ENCODE data around the gene ZNF669.

The ZNF669 gene

GRCh38 chr1:247111700-247112478 is 7.7 kb upstream of the ZNF669 start:
- Histone ChIP-seq H3K27ac (peak overlapping the region in 18 of 21 experiments; percentile 4 to 84 (median 56)), H3K4me3 (peak overlapping the region; percentile 46 to 70 (median 52))

DNA sequence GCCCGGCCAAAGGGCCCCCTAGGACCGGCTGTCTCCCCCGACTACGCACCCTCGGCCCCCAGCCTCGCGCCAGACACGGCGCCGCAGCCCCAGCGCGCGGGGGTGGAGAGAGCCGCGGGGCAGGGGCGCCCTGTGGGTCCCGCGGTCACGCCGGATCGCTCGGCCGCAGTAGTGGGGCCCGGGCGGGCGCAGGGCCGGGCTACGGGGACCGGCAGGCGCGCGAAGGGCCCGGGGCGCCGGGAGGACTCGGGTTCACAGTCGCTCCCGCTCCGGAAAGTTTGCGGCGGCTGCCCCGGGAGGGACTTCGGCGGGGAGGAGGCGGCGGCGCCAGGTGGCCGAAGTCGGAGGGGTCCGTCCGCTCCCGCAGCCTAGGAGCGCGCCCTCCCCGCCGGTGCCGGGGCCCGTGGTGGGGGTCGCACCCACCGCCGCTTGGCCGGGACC is 7.1 kb upstream of the ZNF669 start:
- H3K27ac ChIP-seq = peak overlapping the region in 18 of 21 experiments; percentile 4 to 84 (median 56)
- H3K4me3 ChIP-seq = peak overlapping the region; percentile 46 to 70 (median 52)

GRCh38 chr1:247110627-247111258 is 6.6 kb upstream of the ZNF669 start:
- H3K27ac ChIP-seq = peak overlapping the region in 14 of 21 experiments; percentile 4 to 84 (median 60)
- peak overlapping the region; percentile 46 to 70 (median 52) for H3K4me3 ChIP-seq

DNA sequence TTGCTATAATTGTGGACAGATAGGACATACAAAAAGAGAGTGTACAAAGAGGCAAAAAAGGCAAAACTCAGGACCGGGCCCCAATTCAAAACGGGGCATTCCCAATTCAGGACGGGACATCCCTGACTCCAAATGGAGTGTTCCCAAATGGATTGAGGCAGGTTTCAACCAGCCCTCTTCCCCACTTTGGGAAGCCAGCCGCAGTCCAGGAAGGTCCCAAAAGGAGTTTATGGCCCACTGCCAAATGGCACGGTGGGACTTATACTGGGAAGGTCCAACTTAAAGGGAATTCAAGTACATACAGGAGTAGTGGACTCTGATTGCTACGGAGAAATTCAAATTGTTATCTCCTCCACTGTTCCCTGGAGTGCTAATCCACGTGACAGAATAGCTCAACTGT is 3.5 kb upstream of the ZNF669 start:
- H3K4me3 ChIP-seq = no peak overlapping the region
- no peak overlapping the region for H3K27ac ChIP-seq

- no peak overlapping the region for H3K27ac ChIP-seq
- no peak overlapping the region for H3K4me3 ChIP-seq
Observed at GRCh38 chr1:247105966-247106365, 1.8 kb upstream of the ZNF669 start.

DNA sequence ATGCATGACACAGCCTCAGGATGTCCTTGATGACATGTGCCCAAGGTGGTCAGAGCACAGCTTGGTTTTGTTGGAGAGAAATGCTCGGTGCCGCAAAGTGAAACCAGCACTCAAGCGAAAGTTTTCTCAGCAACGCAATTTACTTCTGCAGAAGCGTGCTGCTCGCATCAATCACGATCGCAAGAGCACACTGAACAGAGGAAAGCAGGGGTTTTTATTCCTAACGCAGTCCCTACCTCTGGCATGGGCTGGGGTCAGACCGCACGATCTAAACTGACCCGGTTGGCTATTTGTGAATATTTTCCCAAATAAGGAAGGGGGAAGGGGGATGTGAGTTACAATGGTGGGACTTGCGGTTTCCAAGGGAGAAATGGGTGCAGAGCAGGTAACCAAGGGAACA is 809 bp upstream of the ZNF669 start:
- peak overlapping the region in 2 of 7 experiments; percentile 65 to 99 for H3K4me3 ChIP-seq

DNA sequence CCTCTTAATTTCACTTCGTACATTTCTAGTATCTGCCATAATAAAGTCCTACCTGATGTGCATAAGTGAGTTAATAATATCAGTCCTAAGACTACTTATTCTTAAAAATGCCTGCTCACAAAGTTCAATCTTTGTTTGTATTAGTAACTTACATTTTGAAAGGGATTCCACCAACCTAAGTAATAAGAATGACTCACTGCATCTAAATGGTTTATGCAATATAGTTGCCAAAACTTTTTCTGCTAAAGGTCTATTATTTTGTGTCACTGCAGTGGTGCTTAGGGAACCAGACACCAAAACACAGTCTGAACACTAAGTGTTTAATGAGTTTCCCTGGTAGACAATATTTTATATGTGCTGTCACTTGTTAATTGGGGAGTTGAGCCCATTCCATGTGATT is 1.8 kb downstream of the ZNF669 start:
- Histone ChIP-seq H3K27ac (no peak overlapping the region), H3K4me3 (no peak overlapping the region)

More for the DNA sequence above, 809 bp upstream of the ZNF669 start:
- H3K27ac ChIP-seq = peak overlapping the region in 1 of 21 experiments; percentile 48

DNA sequence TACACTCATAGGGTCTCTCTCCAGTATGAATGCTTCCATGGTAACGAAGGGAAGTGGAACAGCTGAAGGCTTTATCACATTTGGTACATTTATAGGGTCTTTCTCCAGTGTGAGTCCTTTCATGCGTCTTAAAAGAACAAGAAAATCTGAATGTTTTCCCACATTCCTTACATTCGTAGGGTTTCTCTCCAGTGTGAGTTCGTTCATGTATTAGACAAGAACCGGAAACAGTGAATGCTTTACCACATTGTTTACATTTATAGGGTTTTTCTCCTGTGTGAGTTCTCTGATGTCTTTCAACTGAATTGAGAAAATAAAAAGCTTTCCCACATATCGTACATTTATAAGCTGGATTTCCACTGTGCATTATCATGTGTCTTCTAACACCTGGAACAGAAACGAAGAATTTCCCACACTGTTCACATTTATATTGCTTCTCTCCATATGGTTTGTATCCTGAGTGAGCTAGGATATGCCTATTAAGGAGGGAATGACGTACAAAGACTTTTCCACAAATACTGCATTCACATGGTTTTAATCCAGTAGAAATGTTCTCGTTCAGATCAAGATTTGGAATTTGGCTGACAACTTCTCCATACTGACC is 3.4 kb downstream of the ZNF669 start:
- Histone ChIP-seq H3K27ac (no peak overlapping the region), H3K4me3 (no peak overlapping the region)

GRCh38 chr1:247096958-247097357 is 7.2 kb downstream of the ZNF669 start:
- no peak overlapping the region for H3K4me3 ChIP-seq

GRCh38 chr1:247096544-247096943 is 7.6 kb downstream of the ZNF669 start:
- Histone ChIP-seq H3K27ac (no peak overlapping the region), H3K4me3 (no peak overlapping the region)

More at GRCh38 chr1:247096958-247097357, 7.2 kb downstream of the ZNF669 start:
- no peak overlapping the region for H3K27ac ChIP-seq

DNA sequence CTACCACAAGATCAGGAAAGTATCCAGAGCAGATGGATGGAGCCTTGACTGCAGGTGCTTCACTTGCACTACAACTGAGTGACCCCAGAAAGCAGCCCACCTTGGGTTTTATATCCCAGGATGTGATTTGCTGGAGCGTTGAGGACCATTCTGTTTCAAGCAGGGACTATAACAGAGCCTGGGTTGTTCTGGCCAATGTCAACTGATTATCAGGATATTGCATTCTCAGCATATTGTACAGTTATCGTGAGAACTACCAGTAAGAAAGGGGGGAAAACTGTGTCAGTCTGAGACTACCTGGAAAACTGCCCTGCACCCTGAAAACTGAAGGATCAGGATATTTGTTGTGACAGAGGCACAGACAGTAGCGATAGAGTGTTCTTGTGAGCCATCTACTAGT is 8.0 kb downstream of the ZNF669 start:
- H3K4me3 ChIP-seq = no peak overlapping the region
- H3K27ac ChIP-seq = no peak overlapping the region

DNA sequence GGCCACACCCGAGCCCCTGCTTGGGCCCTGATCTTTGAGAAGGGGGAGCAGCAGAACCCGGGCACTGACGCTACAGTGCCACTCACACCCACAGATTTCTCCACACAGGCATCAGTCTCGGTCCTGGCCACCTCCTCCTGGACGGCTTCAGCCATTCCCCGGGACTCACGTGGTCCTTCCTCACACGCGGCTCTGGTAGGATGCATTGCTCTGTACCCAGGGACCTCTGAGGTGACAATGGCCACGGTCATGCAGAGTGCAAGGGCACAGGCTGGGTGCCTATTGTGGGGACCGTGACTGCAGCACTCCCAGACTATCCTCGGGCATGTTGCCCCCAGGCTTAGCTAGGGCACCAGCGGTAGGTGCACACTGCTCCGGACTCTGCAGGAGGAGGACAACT is 13.7 kb downstream of the ZNF669 start:
- H3K27ac ChIP-seq = no peak overlapping the region
- no peak overlapping the region for H3K4me3 ChIP-seq

DNA sequence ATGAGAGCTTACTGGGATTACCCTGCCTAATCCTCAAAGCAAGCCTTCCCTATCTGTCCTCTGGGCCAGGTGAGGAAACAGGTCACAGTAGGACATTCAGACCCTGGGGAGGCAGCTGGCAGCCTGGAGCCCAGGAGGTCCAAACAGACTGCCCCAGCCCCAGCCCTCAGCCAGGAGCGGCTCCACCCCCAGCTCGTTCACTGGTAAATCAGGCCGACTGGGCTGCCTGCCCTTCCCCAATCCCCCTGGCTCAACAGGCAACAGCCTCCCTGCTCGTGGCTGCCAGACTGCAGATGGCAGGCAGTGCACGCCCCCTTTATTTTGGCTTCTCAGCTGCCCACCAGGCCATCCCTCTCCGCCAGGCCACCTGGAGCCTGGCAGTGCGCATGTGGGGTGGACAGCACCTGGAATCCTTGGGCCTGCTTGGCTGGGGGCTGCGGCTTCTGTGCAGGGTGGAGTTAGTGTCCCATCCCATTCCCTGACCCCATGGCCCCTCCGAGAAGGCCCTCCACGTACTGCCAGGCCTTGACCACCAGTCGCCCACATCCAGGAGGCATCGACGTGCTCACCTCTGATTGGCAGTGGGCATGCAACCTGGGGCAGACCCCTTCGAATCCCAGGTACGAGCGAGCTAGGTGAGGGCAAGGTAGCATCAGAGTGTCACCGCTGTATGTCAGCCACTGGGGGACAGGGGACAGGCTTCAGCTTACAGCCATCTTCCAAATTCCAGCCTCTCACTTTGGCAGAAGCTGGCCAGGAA is 14.4 kb downstream of the ZNF669 start:
- Histone ChIP-seq H3K4me3 (no peak overlapping the region), H3K27ac (no peak overlapping the region)

DNA sequence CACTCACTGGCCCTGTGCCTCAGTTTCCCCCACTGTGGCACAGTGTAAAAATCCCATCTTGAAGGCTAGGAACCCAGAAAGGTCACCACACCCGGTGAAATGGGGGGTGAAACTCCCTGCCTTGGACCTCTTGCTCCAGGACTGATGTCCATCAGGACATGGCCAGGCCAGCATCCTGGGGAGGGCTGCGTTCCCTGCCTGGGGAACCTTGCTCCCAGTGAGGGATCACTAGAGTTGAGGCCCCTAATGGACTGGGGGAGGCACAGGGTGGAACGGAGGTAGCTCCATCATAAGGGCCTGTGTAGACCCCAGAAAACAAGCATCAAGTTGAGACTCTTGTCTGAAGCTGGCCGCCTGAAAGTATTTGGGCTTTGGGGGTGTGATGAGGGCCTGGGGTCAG is 15.2 kb downstream of the ZNF669 start:
- Histone ChIP-seq H3K27ac (no peak overlapping the region), H3K4me3 (no peak overlapping the region)

- H3K27ac ChIP-seq = no peak overlapping the region
- H3K4me3 ChIP-seq = no peak overlapping the region
Observed at GRCh38 chr1:247087256-247087655, 16.9 kb downstream of the ZNF669 start.

DNA sequence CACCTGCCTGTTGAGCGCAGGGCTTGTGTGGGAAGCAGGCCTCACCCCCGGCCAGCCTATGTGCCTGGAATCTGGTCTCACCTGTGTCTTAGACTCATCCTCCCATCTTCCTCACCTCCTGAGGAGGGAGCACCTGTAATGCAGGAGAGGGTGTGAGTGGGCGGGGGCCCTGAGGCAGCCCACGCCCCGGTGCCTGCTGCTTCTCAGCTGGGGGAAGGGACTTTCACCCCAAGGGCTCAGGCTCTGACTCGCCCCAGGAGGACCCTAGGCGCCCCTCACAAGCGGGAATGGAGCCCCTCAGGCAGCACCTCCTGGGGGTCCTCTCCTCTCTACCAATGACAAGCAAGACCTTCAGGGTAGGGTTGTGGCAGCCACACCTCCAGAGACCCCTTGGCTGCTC is 18.8 kb downstream of the ZNF669 start:
- no peak overlapping the region for H3K4me3 ChIP-seq
- no peak overlapping the region for H3K27ac ChIP-seq

GRCh38 chr1:247084771-247085170 is 19.4 kb downstream of the ZNF669 start:
- H3K27ac ChIP-seq = no peak overlapping the region
- H3K4me3 ChIP-seq = no peak overlapping the region

- H3K27ac ChIP-seq = peak overlapping the region in 1 of 21 experiments; percentile 84
- H3K4me3 ChIP-seq = peak overlapping the region; percentile 62 to 96 (median 86)
Observed at GRCh38 chr1:247079141-247079874, 24.8 kb downstream of the ZNF669 start.
